ENCODE measurements around the gene CRYBA2.

DNA sequence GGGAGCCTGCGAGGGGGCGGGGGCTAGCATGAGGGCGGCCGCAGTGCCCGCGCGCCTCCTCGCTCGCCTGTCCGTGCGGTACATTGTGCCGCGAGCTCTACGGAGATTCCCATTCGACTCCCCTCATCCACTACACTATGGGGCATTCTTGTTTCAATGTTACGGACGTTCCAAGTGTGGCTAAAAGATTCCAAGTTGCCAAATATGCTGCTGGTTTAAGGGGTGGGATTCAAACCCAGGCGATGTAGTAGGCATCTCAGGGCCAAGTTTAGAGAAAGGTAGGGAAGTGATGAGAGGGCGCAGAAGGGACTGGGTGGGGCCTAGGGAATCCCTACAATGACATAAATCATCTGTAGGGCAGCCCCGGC lies 10.0 kb upstream of the CRYBA2 start:
- TF ChIP-seq, protein P1, sequence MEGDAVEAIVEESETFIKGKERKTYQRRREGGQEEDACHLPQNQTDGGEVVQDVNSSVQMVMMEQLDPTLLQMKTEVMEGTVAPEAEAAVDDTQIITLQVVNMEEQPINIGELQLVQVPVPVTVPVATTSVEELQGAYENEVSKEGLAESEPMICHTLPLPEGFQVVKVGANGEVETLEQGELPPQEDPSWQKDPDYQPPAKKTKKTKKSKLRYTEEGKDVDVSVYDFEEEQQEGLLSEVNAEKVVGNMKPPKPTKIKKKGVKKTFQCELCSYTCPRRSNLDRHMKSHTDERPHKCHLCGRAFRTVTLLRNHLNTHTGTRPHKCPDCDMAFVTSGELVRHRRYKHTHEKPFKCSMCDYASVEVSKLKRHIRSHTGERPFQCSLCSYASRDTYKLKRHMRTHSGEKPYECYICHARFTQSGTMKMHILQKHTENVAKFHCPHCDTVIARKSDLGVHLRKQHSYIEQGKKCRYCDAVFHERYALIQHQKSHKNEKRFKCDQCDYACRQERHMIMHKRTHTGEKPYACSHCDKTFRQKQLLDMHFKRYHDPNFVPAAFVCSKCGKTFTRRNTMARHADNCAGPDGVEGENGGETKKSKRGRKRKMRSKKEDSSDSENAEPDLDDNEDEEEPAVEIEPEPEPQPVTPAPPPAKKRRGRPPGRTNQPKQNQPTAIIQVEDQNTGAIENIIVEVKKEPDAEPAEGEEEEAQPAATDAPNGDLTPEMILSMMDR (IDR thresholded peaks at IDR 0.05) = no peak
- no peak for TF ChIP-seq POLR2A (IDR thresholded peaks at IDR 0.05)
